HG02938 (cell line): ENCODE data around the gene EIF4E1B.
A peak's percentile ranks its signal among the peaks of the same experiment; 100 is the strongest.

ENCODE experiments used
- ATAC-seq: cut with Tn5 transposase; IDR thresholded peaks from one replicate; pipeline ENCODE4 v1.9.1; 2021; ENCODE audit warnings: mild to moderate bottlenecking, moderate library complexity; ENCODE audit not compliant: unreplicated experiment

The EIF4E1B gene

GRCh38 chr5:176603091-176603490 is 27.4 kb upstream of the EIF4E1B start:
- ATAC-seq, result no peak

- ATAC-seq, result no peak
Observed at GRCh38 chr5:176606032-176606431, 24.4 kb upstream of the EIF4E1B start.

DNA sequence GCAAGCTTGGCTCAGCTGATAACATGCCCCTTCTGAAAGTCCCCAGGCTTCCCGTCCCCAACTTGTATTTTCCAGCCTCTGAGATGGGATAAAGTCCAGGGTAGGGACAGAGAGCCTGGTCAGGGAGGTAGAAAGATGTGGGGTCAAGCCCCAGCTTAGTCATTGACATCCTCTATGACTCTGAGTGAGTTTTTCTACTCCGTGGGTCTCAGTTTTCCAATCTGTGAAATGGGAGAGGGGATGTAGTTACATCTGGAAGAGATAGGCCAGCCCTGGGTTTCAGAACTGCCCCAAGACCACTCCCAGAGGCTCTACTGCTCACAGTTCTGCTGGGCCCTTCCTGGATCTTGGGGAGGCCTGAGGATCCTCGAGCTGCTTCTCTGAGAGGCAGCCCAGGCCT is 23.6 kb upstream of the EIF4E1B start:
- no peak for ATAC-seq

DNA sequence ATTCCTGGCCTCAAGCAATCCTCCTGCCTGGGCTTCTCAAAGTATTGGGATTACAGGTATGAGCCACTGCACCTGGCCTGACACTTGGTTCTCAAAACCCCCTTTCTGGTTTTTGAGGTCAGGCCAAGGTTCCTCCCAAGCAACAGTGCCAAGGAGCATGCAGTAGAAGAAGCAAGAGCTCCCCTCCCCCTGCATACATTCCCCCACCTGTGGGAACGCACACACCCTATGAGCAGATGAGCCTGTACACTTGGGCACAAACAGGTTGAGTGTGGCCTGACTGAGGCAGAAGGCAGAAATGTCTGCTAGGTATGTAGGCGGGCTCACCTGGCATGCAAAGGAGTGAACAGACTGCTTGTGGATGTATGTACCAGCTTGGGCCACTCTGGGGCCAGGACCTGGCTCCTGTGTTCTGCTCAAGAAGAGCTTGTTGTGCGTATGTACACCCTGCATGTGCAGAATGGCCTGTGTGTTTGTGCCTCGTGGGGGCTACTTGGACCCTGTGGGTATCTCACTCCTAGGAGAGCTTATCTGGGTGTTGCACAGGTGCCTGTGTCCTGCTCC is 22.3 kb upstream of the EIF4E1B start:
- no peak for ATAC-seq

DNA sequence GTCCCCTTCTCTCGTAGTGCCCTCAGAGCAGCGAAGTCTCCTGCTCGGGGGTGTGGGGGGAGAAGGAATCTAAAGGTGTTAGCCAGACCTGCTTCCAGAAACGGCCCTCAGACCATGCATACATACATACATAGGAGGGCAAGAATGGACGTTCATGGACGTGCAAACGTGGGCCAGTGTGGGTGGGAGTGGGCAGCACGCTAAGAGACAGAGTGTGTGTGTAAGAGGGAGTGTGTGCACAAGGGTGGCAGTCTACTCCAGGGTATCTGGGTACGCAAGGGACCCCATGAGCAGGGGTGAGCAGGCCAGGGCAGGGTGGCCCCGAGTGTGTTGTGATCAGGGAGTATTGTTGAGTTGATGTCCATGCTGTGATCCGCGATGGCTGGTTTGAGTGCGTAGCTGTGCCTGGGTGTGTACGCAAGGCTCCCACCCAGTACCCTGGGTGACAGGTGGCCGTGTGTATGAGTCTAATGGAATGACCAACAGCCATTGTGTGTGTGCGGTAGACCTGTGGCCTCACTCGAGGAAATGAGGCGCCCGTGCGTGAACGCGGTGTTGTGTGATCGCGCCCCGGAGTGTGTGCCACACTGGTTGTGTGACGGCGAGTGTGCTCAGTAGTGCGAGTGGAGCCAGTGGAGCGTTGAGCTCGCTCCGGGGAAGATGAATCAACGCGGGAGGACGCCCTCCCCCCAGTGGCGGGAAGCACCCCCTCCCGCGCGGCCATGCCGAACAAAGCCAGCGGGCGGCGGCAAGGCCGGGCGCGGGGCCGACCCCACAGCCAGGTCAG is 21.3 kb upstream of the EIF4E1B start:
- ATAC-seq, result peak; percentile 11

GRCh38 chr5:176609724-176610434 is 20.6 kb upstream of the EIF4E1B start, which contains the start of gene GPRIN1:
TSS of gene GPRIN1 (minus strand) at chr5:176610156. CDS start at chr5:176599834, 10,322 bp downstream.
- ATAC-seq, result peak; percentile 60

DNA sequence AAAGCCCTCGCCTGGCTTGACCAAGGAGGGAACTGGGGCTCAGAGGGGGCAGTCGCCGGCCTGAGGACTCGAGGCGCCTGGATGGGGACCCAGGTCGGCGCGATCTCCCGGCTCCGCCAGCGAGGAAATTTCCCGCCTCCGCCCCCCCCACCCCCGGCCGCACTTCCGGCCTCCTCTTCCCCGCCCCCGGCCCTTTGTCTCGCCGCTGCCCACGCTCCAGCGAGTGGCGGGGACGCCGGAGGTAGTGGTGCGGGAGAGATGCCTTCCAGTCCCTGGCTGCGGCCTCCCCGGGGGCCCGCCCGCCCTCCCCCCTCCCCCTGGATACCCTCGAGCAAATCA is 20.1 kb upstream of the EIF4E1B start:
- ATAC-seq, result peak; percentile 11

DNA sequence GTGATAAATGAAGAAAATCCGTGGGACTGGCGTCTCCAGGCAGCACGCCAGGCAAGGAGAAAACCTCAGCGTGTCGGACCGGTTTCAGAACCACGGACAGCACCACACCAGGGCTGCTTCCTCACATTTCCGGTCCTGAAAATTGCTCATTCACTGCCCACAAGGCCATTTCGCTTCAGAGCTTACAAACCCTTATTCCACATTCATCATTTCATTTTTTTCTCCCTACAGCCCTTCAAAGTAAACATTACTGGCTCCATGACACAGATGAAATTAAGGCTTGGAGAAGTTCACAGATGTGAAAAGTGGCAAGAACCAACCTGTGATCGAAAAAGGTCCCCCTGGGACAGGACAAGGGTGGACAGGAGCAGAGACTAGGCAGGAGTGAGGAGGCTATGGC is 19.0 kb upstream of the EIF4E1B start:
- ATAC-seq, result no peak

DNA sequence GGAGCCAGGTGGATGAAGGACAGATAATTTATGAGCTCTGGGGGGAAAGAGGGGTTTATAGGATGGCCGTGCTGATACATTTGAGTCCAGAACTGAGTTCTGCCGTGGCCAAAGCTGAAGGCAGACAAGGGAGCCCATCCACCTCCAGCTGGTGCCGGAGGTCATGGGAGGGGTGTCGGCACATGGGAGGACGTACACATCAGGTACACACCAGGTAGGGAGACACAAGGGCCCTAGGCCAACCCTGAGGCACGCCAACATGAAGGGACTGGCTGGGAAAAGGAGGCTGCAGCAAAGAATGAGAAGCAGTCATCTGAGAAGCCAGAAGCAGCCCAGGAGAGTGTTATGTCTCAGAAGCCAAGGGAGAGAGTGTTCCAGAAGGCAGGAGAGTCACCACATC is 18.5 kb upstream of the EIF4E1B start:
- ATAC-seq, result no peak

GRCh38 chr5:176612855-176613254 is 17.6 kb upstream of the EIF4E1B start:
- no peak for ATAC-seq

- no peak for ATAC-seq
Observed at GRCh38 chr5:176614805-176615478, 15.5 kb upstream of the EIF4E1B start.

DNA sequence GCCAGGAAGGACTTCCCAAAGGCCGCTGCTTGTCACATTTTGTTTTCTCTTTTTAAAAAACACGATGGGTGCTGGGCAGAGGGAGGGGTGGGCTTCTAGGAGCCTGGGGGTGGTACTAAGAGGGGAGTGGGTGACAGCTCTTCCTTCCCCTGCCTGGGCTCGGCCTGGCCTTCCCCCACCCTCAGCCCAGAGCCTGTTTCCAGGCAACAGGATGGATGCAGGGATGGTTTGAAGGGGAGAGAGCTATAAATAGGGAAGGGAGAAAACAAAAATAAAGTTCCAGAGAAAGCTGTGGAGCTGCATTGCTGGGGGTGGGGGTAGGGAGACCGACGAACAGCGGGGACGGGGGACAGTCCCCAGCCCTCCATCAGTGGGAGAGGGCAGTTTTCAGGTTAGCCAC is 14.0 kb upstream of the EIF4E1B start:
- no peak for ATAC-seq

- no peak for ATAC-seq
Observed at GRCh38 chr5:176618783-176619182, 11.7 kb upstream of the EIF4E1B start.

GRCh38 chr5:176619203-176619568 is 11.3 kb upstream of the EIF4E1B start:
- peak; percentile 70 for ATAC-seq

GRCh38 chr5:176619569-176620332 is 10.7 kb upstream of the EIF4E1B start:
- no peak for ATAC-seq

DNA sequence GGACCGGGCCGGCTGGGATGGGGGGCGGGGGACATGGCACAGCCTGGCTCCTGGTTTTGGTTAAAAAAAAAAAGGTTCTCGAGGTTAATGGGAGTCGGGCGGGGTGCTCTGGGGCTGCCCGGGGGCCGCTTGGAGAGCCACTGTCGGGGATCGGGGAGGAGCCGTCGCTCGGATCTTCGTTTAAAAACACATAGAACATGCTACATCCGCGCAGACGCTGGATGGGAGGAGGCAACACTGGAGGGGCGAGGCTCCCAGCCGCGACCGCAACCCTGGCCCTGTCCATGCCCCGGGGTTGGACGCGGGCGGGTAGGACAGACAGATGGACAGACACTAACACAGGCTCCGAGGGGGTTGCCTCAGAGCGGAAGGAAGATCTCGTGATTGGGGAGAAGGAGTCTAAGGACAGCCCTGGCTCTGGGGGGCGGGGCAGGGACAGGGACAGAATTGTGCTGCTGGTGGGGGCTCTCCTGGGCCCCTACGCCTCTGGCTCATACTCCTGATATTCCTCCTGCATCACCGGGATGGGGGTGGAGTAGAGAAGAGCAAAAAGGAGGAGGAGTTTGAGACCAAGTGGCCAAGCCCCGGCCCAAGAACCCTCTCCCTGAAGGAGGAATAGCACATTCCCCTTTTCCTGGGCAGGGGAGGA is 10.0 kb upstream of the EIF4E1B start:
- no peak for ATAC-seq

DNA sequence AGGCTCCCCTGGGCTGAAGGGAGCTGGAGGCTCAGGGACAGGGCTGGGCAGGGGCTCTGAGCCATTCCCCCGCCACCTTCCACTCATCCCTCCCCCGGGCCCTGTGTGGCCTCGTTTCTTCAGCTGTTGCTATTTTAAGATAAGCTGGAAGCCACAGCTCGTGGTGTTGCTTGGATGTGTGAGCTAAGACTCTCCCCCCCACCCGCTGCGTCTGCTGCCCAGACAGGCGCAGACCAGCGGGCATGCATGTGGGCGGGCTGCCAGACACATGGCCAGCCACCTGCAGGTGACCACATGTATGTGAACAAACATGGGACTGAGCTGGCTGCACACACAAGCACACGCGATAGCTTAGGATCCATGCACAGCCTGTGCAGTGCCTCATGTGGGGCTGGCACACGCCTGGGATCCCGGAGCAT is 8.8 kb upstream of the EIF4E1B start:
- no peak for ATAC-seq

- no peak for ATAC-seq
Observed at GRCh38 chr5:176624142-176624541, 6.3 kb upstream of the EIF4E1B start.

- ATAC-seq, result no peak
Observed at GRCh38 chr5:176624938-176625337, 5.5 kb upstream of the EIF4E1B start.

DNA sequence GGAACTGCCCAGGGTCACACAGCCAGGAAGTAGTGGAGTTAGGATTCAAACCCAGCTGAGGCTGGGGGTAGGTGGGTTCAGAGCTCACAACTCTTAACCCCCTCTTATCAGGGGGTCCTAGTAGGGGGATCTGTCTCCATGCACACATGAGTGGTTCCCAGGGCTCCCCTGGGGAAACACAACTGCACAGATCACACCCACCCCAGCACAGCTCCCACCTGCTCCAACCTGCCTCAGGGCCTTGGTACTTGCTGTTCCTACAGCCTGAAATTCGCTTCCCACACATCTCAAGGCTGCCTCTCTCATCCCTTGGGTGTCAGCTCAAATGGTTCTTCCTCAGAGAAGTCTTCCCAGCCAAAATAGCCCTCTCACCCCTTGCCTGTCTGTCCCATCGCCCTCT is 5.0 kb upstream of the EIF4E1B start:
- no peak for ATAC-seq
